ENCODE measurements around the gene DSC1.

GRCh38 chr18:31162825-31163435 is at the start of gene DSC1:
- TF ChIP-seq CTCF (IDR thresholded peaks at IDR 0.05) (no peak), POLR2A (IDR thresholded peaks at IDR 0.05) (no peak), EP300 (IDR thresholded peaks at IDR 0.05) (no peak)

Data from stomach (tissue), 4 donors.